DMS79 (cell line): ENCODE measurements around the gene NEIL3.

Source experiments
- DNase-seq: peaks from one replicate; lab custom pipeline; 2025; lab: John Stamatoyannopoulos, UW

The NEIL3 gene

DNA sequence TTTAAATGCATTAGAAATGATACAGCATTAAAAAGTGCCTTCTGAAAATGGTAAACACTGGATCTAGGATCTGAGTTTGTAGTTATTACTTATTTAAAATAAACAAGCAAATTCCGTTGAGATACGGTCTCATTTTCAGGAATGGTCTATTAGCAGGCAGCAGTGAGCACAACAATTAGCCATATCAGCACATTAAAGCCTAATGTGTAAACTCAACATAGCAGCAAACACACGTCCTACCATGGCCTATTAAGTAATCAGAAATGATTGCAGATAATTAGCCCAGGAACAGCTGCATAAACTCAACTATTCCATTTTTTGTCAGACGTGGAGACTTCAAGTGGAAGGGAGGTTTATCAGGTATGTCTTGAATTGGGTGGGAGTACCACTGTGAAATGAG lies 61.8 kb downstream of the NEIL3 start:
- DNase-seq, result no peak

DNA sequence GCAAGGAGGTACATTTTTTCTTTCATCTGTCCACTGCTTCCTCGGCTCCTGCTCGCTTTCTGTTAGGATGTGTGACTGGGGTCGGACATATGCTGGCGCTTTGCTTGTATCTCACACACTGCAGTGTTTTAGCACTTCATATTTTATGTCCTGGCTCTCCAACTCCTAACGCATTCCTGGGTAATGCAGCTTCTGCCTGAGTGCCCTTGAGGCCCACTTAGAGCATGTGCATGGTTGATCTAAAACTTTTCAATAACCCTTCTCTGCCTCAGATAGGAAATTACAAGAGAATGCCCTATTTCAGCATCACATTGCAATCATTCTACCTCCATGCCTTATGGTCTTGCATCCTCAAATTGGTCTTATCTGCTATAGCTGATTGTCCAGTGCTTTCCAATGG lies 65.3 kb downstream of the NEIL3 start:
- no peak for DNase-seq

DNA sequence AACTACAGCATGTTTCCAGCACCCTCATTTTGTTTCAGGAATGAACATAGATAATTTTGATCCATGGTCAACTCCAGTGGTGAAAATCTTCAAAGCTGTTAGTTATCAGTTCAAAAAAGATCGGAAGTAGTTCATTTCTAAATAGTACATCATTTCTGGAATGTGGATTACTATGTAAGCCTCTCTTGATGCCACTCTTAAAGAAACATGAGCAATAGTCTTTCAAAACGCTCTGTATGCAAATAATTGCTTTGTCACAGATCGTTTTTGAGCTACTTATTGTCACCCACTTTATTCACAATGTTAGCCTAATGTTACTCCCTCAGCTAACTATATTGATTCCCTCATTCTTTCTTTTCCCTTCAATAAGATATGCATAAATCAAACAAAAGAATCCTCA lies 65.7 kb downstream of the NEIL3 start:
- no peak for DNase-seq

DNA sequence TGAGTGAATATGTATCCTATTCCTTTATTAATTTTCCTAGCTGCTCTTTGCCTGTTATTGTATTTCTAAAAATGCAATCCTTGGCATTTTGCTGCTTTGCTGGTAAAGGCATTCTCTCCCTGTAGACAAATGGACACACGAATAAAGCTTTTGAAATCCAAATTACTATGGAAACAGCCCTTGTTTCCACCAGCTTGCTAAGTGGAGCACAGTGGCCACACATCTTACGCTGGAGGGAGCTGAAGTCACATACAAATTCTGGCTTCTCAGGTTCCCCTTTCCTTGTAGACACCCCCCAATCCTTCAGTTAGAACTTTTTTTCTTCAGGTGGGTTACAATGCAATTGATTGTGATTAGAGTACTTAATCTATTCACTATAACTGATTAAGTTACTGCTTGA lies 66.3 kb downstream of the NEIL3 start:
- DNase-seq, result no peak

DNA sequence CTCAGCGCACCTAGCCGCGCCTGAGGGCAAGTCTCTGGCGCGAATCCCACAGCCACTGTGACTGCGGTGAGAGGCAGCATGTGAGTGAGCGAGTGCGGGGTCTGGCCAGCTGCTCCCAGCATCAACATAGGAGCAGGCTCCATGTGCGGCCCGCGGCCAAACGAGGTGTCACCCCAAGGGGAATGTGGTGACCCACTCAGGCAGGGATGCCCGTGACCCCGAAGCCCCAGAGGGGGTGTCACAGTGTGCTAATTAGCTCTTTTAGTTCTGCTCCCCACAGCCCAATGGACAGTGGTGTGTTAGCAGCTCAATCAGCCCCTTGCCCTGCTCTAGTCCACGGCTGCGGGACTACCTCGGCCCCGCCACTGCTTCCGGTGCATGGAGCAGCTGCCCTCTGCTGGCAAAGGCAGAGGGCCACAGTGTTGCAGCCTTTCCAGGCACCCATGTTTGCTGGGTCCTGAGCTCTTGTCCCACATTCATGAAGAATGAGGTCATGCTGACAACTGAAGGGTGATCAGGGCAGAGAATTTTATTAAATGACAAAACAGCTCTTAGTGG lies 71.1 kb downstream of the NEIL3 start:
- no peak for DNase-seq

DNA sequence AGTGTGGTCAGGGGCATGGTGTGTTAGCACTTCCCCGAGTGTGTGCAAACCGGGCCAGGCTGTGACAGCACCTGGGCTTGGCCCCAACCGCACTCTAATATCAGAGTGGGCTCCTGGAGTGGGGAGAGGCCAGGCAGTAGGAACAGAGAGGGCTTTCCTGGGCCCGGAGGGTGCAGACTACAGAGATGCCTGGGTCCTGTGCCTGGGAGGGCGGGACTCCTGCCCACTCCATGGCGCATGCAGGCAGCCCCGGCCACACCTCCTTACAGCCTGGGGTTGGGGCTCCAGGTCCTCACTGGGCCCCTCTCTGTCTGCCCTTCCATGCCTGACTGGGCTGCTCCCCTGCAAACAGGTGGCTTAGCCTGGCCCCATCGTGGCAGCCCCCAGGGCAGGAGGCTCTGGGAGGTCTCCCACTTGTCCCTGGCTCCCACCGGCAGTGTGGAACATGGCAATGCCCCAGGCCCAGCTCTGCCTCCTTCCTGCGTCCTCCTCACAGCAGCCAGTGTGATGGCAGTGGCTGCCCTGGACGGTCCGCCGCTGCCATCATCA lies 72.2 kb downstream of the NEIL3 start:
- no peak for DNase-seq

DNA sequence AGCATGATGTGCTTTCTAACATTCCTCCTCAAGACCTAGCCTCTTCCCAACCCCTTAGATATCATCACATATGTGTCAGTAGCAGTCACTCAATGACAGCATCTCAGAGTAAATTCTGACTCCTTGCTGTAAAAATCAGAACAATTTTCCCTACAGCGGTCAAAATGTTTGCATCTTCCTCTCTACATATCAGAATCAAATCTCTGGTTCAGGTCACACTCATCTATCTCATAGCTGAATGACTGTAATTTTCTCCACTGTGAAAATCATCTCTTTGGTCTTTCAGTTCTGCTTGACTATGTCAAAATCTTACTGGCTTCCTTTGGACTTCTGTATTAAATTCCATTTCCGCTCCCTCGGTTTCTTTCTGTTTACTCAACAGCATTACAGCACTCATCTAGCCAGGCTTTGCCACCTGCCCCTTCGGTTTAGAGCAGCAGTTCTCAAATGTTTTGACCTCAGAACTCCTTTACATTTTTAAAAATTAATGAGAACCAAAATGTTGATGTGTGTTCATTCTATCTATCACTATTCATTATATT lies 75.3 kb downstream of the NEIL3 start:
- DNase-seq, result no peak

DNA sequence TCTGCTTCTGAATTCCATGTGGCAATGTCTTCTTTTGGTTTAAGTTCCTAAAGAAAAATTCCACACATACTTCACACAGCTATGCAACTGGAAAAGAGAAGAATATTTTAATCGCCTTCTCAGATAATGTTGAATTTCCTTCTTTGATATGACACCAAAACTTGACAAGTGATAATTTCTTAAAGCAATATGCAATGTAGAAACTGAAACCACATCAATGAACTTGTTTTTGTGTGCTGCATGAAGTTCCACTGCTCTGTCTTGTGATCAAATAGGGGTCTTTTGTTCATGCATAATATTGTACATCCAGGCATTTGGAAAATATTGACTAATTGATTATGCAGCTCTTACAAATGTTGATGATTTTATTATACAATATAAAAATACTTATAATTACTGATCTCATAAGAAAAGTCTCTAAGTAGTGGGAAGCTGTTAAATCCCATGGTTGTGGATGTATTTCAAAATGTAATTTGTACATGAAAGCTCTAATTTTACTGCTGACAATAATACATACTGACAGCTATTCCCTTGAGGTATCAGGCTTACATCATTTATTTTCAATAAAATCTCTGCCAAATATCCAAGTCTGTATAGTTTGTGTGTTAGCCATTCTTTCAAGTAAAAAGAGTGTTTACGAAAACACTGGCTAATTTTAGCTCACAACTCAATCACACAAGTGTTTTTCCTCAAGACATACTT lies 76.1 kb downstream of the NEIL3 start:
- no peak for DNase-seq

DNA sequence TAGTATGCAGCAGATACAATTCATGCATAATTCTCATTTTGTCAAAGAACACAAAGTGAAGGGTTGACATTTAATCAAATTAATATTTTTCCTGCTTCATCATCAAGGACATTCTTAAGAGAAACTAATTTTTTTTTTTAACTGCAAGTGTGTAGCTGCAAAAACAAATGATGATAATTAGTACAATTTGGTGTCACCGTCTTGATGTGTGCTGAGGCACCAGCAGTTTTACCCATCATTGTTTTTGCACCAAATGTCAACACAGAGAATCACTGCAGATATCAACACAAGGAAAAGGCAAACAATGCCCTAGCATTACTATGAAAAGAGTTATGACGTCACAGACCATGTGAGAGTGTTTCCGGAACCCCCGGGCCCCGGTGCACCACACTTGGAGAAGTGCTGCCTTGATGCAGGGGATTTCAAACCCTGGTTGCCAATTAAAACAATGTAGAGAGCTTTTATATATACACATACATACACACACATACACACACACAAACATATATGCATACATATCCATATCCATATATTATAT lies 76.7 kb downstream of the NEIL3 start:
- DNase-seq, result no peak

DNA sequence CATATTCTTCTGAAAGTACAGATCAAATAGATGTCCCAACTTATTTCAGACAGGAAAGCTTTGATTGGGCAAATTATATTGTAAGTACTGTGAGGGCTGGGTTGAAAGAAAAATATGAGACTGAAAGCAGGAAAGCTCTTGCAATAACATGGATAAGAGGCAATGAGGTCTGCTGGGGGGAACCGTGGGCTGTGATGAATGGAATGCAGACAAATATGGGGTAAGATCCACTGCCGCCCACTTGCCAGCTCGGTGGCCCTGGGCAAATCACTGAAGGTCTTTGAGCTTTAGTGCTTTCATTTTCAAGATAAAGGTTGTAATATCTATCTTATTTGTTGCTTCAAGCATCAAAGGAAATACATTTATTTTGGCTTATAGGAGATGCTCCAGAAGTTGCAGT lies 81.6 kb downstream of the NEIL3 start:
- DNase-seq, result no peak

DNA sequence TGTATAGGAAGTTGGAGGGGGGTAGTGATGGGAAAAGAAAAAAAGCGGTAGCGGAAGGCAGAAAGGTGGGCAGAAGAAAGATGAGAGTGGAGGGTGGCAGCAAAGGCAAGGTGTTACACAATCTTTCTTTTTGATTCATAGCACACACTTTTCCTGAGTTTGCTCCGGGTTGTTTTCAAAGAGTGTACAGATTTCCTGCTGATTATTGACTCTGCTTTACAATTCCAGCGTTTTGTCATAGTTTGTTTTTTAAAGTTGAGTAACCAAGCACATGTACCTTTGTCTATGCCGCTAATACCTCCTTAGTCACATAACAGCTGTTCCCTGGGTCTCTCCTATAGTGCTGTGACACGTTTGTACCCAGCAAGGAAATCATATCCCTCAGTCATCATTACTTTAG lies 82.3 kb downstream of the NEIL3 start:
- DNase-seq, result no peak

DNA sequence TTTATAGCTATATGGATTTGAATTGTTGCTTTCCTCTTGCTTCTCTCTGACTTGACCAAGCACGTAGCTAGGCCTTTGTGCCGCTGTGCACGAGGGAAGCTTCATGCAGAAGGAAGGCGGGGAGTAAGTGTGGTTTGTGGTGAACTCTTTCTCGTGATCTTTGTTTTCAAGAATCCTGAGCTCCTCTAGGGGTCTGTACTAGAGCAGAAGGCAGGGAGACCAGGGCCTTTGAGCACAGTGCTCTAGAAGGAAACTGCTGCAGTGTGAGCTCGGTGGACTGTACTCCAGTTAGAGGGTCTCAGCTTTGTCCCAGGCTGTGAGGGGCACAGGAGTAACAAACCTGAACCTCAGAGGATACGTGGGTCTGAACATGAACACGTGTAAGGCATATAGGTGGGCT lies 83.6 kb downstream of the NEIL3 start:
- no peak for DNase-seq

DNA sequence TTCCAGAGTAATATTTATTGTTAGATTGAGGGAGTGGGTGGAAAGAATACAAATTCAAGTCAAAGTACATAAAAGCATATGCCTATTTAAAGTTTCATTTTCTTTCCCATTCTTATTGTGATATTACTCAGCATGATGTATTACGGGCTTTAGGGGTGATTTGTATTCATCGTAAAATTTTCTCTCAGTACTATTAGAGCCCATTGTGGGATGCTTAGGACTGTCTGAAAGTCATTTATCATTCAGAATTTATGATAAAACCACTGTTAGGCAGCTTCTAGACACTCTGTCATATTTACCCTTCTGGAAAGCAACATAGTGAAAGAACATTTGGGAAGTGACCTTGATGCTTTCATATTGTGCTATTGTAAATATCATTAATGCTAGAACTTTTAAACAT lies 86.7 kb downstream of the NEIL3 start:
- no peak for DNase-seq

DNA sequence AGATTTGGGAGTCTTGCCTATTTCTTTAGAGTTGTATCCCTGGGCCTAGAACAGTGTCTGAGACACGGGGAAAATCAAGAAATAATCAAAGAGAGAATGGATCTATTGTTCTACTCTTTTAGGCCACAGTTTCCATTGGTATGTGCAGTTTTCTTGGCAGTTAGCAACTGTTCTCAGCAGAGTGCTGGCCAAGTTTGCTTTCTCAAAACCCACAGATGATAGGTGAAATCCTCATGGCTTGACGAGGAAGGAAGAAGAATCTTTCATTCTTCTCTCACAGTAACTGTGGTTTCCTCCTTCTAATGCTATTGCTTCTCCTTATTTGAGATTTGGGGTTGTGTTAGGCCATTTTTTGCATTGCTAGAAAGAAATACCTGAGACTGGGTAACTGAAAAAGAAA lies 90.4 kb downstream of the NEIL3 start:
- no peak for DNase-seq

DNA sequence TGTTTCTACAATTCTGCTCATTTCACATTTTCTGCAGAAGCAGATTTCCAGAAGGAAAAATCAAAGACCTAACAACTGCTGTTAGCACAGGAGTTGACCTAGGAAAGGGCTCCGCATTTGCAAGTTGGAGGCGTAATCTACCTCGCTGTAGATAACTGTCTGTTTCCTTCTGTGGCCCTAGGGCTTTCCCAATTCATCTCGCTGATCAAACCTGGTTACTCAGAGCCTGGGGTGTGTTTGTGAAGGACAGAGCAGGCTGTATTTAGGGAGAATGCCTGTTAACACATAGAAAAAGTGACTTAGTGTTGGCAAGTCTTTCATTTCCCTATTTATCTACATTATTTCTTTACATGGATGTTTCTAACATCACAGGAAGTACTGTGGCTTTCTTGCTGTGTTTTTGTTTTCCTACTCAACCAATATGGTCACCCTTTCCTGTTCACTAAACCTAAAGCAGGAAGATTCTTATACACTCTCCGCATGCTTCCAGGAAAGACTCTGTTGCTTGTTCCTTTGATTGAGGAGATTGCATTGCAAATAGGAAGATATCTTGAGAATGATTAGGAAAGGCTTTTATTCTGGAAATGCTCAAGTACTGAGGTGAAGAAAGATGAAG lies 92.1 kb downstream of the NEIL3 start:
- DNase-seq, result no peak

DNA sequence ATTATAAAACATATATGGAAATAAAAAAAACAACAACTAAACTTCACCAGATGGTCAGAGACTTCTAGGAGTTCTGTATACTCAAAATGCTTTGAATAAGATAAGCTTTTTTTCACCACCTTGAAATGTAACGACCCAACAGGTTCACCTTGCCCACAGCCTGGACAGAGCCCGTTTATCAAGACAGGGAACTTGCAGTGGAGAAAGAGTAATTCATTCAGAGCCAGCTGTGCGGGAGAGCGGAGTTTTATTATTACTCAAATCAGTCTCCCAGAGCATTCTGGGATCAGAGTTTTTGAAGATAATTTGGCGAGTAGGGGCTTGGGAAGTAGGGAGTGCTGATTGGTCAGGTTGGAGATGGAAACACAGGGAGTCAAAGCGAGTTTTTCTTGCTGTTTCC lies 94.1 kb downstream of the NEIL3 start:
- DNase-seq, result no peak

DNA sequence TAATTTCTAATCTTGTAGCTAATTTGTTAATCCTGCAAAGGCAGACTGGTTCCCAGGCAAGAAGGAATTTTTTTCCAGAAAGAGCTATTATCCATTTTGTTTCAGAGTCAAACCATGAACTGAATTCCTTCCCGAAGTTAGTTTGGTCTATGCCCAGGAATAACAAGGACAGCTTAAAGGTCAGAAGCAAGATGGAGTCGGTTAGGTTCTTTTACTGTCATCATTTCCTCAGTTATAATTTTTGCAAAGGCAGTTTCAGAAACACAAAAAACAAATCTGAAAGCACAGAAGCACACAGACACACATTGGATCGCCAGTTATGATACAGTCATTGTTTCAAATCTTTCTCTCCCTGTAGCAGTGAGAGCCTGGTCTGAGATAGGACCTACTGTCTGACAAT lies 94.7 kb downstream of the NEIL3 start:
- DNase-seq, result no peak

DNA sequence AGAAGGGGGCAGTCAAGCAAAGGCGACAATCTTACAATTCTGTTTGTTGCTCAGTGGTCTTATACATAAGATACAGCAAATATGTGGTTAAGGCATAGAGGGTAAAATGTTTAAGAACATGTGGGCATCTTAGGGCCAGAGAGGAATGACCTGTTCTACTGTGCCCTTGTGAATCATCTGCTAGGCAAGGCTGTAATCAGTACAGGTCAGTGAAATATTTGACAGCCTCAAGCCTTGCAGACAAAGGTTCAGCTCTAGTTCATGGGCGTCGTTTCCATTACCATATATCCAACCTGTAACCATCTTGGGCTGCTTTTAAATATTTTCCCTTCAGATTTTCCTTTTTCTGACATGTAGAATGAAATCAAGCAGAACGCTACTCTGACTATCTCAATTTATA lies 95.3 kb downstream of the NEIL3 start:
- no peak for DNase-seq

DNA sequence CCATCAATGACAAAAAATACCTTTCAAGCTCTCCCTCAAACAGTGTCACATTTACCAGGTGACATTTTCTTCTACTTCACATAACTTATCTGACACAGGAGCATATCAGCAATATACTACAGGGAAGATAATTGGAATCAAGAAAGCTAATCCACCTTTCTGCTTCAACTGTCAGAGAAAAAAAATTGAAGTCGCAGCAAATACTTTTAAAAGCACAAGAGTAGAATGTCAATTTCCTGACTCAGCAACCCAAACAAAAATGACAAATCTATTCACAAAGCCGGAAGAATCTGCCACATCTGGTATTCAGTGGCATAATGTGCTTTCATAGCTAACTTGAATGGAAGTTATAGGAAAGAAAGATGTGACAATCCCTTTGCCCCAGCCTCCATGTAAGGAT lies 95.8 kb downstream of the NEIL3 start:
- no peak for DNase-seq

DNA sequence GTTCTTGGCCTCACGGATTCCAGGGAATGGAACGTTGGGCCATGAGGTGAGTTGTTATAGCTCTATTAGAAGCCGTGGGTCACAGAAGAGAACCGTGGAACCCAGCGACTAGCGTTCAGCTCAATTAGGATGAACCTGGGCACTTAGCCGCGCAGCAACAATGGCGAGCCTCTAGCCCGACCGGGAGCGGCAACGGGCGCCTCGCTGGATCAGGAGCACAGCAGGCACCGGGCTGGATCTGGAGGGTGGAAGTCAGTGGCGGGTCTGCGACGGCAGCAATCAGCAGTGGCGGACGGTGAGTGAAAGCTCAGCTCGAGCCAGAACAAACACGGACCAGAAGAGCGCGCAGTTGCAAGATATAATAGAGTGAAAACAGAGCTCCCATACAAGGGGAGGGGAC lies 98.3 kb downstream of the NEIL3 start:
- no peak for DNase-seq

DNA sequence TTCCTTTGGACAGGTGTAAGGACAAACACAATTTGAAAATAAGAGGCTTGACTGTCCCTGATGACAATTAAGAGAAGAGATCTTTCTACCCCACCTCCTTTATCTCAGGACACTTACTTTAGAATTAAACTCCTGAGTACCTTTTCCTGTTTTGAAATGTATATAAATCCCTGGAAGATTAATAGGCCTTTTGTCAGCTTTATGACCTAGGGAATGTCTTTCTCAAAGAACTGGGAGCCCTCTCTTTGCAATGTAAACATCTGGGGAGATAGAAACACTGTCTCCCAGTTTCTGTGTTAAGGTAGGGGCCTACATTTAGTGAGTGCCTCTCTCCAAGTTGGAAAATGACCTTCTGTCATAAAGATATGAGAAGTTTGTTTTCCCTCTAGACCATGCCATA lies 100.9 kb downstream of the NEIL3 start:
- DNase-seq, result no peak

DNA sequence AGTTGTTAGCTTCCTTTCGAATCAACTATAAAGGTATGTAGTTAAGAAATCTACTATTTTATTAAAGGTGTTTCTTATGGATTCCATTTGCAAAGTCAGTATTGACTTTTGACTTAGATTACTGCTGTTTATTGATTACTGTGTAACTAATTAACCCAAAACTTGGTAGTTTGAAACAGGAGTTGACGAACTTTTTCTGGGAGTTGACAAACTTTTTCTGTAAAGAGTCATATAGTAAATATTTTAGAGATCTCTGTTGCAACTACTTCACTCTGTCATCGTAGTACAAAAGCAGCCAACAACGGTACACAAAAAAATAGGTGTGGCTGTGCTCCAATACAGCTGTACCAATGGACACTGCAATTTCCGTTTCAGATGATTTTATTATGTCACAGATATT lies 102.3 kb downstream of the NEIL3 start:
- no peak for DNase-seq
